ENCODE measurements around the gene NOC4L. TPM values are rescaled to one million over a fixed set of nuclear protein-coding genes. Genes with fewer than 3 reads are reported as not detected.

Gene NOC4L
- total and polyA plus RNA-seq, 2 experiments from 2014 or later: 42.4 to 54.7 TPM

GRCh38 chr12:132146772-132147422 lies 2.6 kb downstream of the NOC4L start:
- Histone ChIP-seq H3K9me2 (ENCODE audit: insufficient read depth) (no peaks in the 10 kb centered on the region), H3K27me3 (ENCODE audit: insufficient read depth) (no peaks in the 10 kb centered on the region), H3K79me2 (replicated peaks; ENCODE audit: insufficient read depth) (peaks cover 45% of the 10 kb centered on the region), H2AFZ (no peak overlapping the region), H3K4me3 (no peak overlapping the region), H3K27ac (ENCODE audit: low read depth) (no peak overlapping the region), H4K20me1 (replicated peaks; ENCODE audit: insufficient read depth) (no peaks in the 10 kb centered on the region; the same call in 1 of the 2 replicates), H3F3A (replicated peaks; ENCODE audit: low read depth) (no peaks in the 10 kb centered on the region), H3K4me1 (ENCODE audit: insufficient read depth) (0 out of 2 replicates have a peak, but pooled peaks cover 2% of the 10 kb centered on the region), H3K36me3 (ENCODE audit: insufficient read depth) (no peaks in the 10 kb centered on the region), H3K4me2 (no peak overlapping the region)
- H3K4me3 Mint-ChIP-seq: no peak overlapping the region
- no peak for DNase-seq (ENCODE audit: low spot score)
- H3K27ac Mint-ChIP-seq: no peak overlapping the region
- peaks cover 2% of the 10 kb centered on the region for H3K9me3 Mint-ChIP-seq
- ATAC-seq: no peak
- peaks cover 6% of the 10 kb centered on the region for H3K4me1 Mint-ChIP-seq
- H3K27me3 Mint-ChIP-seq (ENCODE audit: insufficient read depth, low read depth, poor library complexity): peaks cover 15% of the 10 kb centered on the region
- no peak for TF ChIP-seq JUNB (IDR thresholded peaks at IDR 0.05; ENCODE audit: unreplicated experiment)
- TF ChIP-seq ETS1 (IDR thresholded peaks at IDR 0.05): no peak
- TF ChIP-seq EZH2 (IDR thresholded peaks at IDR 0.05; ENCODE audit: low read depth, unreplicated experiment): no peak
- TF ChIP-seq ZNF331 (CRISPR knock-in tag; IDR thresholded peaks at IDR 0.05; ENCODE audit: low read depth): no peak
- TF ChIP-seq NANOG (IDR thresholded peaks at IDR 0.05; ENCODE audit: borderline replicate concordance): no peak
- TF ChIP-seq CTCF (conservative IDR thresholded peaks at IDR 0.05; ENCODE audit: low read depth in 2 of 2): no peak
- TF ChIP-seq STAT1 (IDR thresholded peaks at IDR 0.05; ENCODE audit: unreplicated experiment): no peak
- TF ChIP-seq REST (IDR thresholded peaks at IDR 0.05; ENCODE audit: unreplicated experiment): no peak
- TF ChIP-seq ZNF462 (CRISPR knock-in tag; IDR thresholded peaks at IDR 0.05): no peak
- no peak for TF ChIP-seq ZNF114 (CRISPR knock-in tag; IDR thresholded peaks at IDR 0.05)
- TF ChIP-seq EZH2phosphoT487 (IDR thresholded peaks at IDR 0.05; ENCODE audit: unreplicated experiment): no peak
- TF ChIP-seq POLR2AphosphoS5 (IDR thresholded peaks at IDR 0.05; ENCODE audit: low read depth): no peak
- TF ChIP-seq CREB1 (CRISPR knock-in tag; IDR thresholded peaks at IDR 0.05; ENCODE audit: low read depth): no peak
- peaks cover 38% of the 10 kb centered on the region for H3K36me3 Mint-ChIP-seq (ENCODE audit: low read depth)

All from GM23338 (cell line).